ENCODE data around the gene TRPM5. TPM values are rescaled to one million over a fixed set of nuclear protein-coding genes. Genes with fewer than 3 reads are reported as not detected.

TRPM5 gene
- total and polyA plus RNA-seq, 5 experiments from 2014 or later: 0.60 to 0.69 TPM; not detected in 3

DNA sequence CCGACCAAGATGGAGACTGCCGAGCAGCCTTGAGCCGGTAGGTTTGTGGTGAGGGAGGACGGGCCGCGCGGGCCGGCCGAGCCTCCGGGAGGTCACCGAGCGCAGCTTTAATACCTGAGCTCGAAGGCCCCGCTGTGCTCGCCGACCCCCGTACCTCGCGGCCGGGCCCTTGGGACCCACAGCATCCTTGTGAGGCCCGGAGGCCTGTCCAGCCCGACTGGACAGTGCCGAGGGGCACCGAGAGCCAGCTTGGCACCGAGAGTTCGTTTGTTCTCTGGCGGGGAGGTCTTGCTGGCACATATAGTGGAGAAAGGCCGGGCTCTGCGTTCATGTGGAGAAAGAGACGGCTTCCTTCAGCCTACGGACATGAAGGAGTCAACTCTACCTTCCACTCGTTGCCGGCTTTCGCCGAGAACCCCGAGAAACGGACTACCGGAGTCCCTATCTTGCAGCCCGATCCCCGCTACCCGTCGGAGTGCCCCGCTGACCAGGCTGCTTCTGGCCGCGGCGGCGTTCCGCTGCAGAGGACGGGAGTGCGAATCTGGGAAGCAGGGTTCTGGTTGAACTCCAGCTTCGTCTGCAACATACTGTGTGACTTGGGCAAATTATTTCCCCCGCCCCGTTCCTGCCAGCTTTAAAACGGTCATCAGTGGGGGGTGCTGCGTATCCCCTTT is 43.4 kb downstream of the TRPM5 start:
- Mint-ChIP-seq H3K27me3 (no peaks in the 10 kb centered on the region), H3K9me3 (no peaks in the 10 kb centered on the region), H3K4me3 (peak overlapping the region; percentile 85 to 97 (median 92)), H3K27ac (peak overlapping the region; percentile 87 to 98 (median 95)), H3K4me1 (peaks cover 5 to 25% (median 18%) of the 10 kb centered on the region in 4 donors), H3K36me3 (peaks cover 0 to 28% (median 0%) of the 10 kb centered on the region in 3 donors)
- no peak for ATAC-seq
- POLR2A ChIA-PET: interaction anchor here (0.6 to 8.2 kb wide), 20 partner anchors 14 to 1091 kb away, joined by 3 to 113 read pairs (median 4); partner anchors contain the start of genes C11orf21, CD81, KCNQ1 and PHLDA2
- DNase-seq: no peak

DNA sequence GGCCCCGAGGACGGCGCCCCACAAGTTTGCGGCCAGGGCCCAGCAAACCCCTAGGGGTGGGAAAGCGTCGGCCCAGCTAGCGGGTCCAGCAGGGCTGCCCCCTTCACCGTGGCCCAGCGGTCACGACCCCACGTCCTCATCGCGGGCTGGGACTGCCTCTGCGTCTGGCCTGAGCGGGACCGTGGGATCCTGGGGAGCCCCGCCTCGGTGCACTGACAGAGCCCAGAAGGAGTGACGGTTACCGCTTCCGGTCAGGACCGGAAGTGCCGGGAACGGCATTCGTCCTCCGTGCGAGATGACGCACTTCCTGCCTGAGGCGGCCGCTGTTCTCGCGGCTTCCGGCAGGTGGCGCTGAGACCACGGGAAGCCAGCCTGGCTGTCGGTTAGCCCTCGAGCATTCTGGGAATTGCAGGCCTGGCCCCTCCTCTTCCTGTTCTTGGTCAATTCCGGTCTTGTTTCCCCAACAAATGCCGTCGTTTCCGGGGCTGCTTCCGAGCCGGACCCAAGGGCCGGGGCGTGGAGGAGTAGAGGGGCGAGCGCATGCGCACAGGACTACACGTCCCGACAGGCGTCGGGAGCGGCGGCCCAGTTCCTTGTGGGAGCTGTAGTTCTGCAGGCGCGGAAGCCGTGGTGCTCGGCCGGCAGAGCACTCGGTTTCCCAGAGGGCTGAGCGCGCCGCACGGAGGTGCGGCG is 44.1 kb downstream of the TRPM5 start, which contains the start of gene TSSC4:
TSSC4 (plus strand) TSS at position 682 of the 693 bp plus-strand sequence. CDS start 1,884 bp downstream, outside the sequence.
- POLR2A ChIA-PET: interaction anchor here (0.6 to 8.2 kb wide), 20 partner anchors 13 to 1091 kb away, joined by 3 to 113 read pairs (median 4); partner anchors contain the start of genes C11orf21, CD81, KCNQ1 and PHLDA2
- no peaks in the 10 kb centered on the region for H3K9me3 Mint-ChIP-seq
- peak within 1 kb of the TSS; percentile 91 to 98 (median 95) for H3K27ac Mint-ChIP-seq
- H3K4me1 Mint-ChIP-seq: peaks cover 5 to 25% (median 18%) of the 10 kb centered on the region in 4 donors
- no peaks in the 10 kb centered on the region for H3K27me3 Mint-ChIP-seq
- H3K36me3 Mint-ChIP-seq: peaks cover 0 to 28% (median 0%) of the 10 kb centered on the region in 3 donors
- H3K4me3 Mint-ChIP-seq: peak within 1 kb of the TSS; percentile 85 to 97 (median 92)
- DNase-seq (peak; percentile 99 to 100 (median 100)), ATAC-seq (peak; percentile 85 to 89)

GRCh38 chr11:2399488-2400068 is 44.7 kb downstream of the TRPM5 start:
- Mint-ChIP-seq H3K9me3 (no peaks in the 10 kb centered on the region), H3K4me3 (peak overlapping the region; percentile 77 to 97 (median 92)), H3K27me3 (no peaks in the 10 kb centered on the region), H3K4me1 (peaks cover 5 to 25% (median 20%) of the 10 kb centered on the region in 4 donors), H3K36me3 (peaks cover 0 to 28% (median 0%) of the 10 kb centered on the region in 3 donors), H3K27ac (peak overlapping the region; percentile 91 to 98 (median 95))
- DNase-seq: peak in 2 of 10 donors; percentile 31 to 44
- ATAC-seq: peak; percentile 9 to 19
- POLR2A ChIA-PET: interaction anchor here (1.1 to 8.2 kb wide), 9 partner anchors 12 to 1090 kb away, joined by 4 to 113 read pairs (median 6); partner anchors contain the start of genes C11orf21, CD81, TOLLIP and TSPAN32

DNA sequence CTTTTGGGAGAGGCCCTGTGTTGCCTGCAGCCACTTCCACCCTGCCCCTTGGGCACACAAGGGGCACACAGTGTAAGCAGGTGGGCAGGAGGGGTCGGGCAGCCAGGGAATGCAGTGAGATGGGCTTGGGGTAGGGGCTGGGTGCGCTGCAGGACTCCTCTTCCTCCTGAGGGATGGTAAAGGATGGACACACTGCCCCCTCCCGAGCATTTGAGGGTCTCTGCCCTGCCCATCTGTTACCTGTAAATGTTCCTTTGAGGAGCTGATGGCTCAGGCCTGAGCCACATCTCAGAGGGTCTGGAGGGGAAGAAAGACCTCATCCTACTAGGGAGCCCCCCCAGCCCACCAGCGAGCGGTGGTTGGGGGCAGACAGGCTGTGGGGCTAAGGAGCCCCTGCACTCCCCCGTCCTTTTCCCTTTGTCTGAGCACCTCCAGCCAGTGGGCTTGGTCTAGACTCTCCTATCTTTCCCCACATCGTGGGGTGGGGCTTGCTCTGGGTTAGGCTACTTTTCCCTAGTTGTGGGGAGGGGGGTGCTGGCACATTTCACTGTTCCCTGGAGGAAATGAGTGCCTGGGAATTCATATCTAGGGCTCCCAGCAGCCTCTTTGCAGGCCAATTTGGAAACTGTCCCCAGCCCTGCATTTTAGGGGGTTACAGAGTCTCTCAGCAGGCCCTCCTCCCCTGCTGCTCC is 45.5 kb downstream of the TRPM5 start:
- Mint-ChIP-seq H3K27me3 (no peaks in the 10 kb centered on the region), H3K9me3 (no peaks in the 10 kb centered on the region), H3K4me1 (peaks cover 5 to 31% (median 20%) of the 10 kb centered on the region in 4 donors), H3K36me3 (peaks cover 0 to 27% (median 0%) of the 10 kb centered on the region in 3 donors), H3K4me3 (peak overlapping the region; percentile 77 to 97 (median 92)), H3K27ac (peak overlapping the region; percentile 91 to 98 (median 95))
- ATAC-seq (no peak), DNase-seq (no peak)
- POLR2A ChIA-PET: interaction anchor here (0.7 to 8.2 kb wide), 3 partner anchors 21 to 96 kb away, joined by 3 to 113 read pairs (median 17); partner anchors contain the start of genes C11orf21, CD81 and TSPAN32

DNA sequence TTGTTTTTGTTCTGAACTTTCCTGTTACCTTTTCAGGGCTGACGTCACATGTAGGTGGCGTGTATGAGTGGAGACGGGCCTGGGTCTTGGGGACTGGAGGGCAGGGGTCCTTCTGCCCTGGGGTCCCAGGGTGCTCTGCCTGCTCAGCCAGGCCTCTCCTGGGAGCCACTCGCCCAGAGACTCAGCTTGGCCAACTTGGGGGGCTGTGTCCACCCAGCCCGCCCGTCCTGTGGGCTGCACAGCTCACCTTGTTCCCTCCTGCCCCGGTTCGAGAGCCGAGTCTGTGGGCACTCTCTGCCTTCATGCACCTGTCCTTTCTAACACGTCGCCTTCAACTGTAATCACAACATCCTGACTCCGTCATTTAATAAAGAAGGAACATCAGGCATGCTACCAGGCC is 47.3 kb downstream of the TRPM5 start:
- POLR2A ChIA-PET: interaction anchor here (1.4 kb wide), 1 partner anchor 94 kb away, joined by 3 read pairs; no protein-coding TSS in a partner anchor
- DNase-seq: no peak
- no peaks in the 10 kb centered on the region for H3K9me3 Mint-ChIP-seq
- H3K4me3 Mint-ChIP-seq: no peak overlapping the region
- H3K4me1 Mint-ChIP-seq: peaks cover 5 to 29% (median 17%) of the 10 kb centered on the region in 4 donors
- no peak for ATAC-seq
- H3K27ac Mint-ChIP-seq: peak overlapping the region in 2 of 10 donors; percentile 43 to 63
- H3K36me3 Mint-ChIP-seq: peaks cover 0 to 14% (median 0%) of the 10 kb centered on the region in 3 donors
- no peaks in the 10 kb centered on the region for H3K27me3 Mint-ChIP-seq

GRCh38 chr11:2396471-2396870 is 47.8 kb downstream of the TRPM5 start:
- ATAC-seq (no peak), DNase-seq (no peak)
- Mint-ChIP-seq H3K27ac (peak overlapping the region in 1 of 10 donors; percentile 74), H3K36me3 (peaks cover 0 to 14% (median 0%) of the 10 kb centered on the region in 3 donors), H3K4me3 (no peak overlapping the region), H3K27me3 (no peaks in the 10 kb centered on the region), H3K9me3 (no peaks in the 10 kb centered on the region), H3K4me1 (peaks cover 4 to 27% (median 13%) of the 10 kb centered on the region in 4 donors)
- POLR2A ChIA-PET: interaction anchor here (0.6 kb wide), 1 partner anchor 99 kb away, joined by 3 read pairs; no protein-coding TSS in a partner anchor

GRCh38 chr11:2395856-2396255 is 48.5 kb downstream of the TRPM5 start:
- POLR2A ChIA-PET: interaction anchor here (0.6 kb wide), 1 partner anchor 98 kb away, joined by 3 read pairs; no protein-coding TSS in a partner anchor
- H3K36me3 Mint-ChIP-seq: peaks cover 0 to 14% (median 0%) of the 10 kb centered on the region in 3 donors
- H3K27me3 Mint-ChIP-seq: no peaks in the 10 kb centered on the region
- H3K27ac Mint-ChIP-seq: peak overlapping the region in 1 of 10 donors; percentile 65
- no peaks in the 10 kb centered on the region for H3K9me3 Mint-ChIP-seq
- peaks cover 2 to 24% (median 9%) of the 10 kb centered on the region in 4 donors for H3K4me1 Mint-ChIP-seq
- no peak for DNase-seq
- no peak overlapping the region for H3K4me3 Mint-ChIP-seq
- ATAC-seq: no peak

GRCh38 chr11:2395211-2395730 is 49.0 kb downstream of the TRPM5 start:
- H3K4me1 Mint-ChIP-seq: peaks cover 4 to 27% (median 12%) of the 10 kb centered on the region in 4 donors

GRCh38 chr11:2394818-2395105 is 49.6 kb downstream of the TRPM5 start:
- POLR2A ChIA-PET: no interaction called here
- no peak for ATAC-seq
- DNase-seq: no peak
- Mint-ChIP-seq H3K4me3 (no peak overlapping the region), H3K27me3 (no peaks in the 10 kb centered on the region), H3K27ac (peak overlapping the region in 2 of 10 donors; percentile 11 to 62), H3K36me3 (peaks cover 0 to 18% (median 0%) of the 10 kb centered on the region in 3 donors), H3K4me1 (peaks cover 5 to 30% (median 14%) of the 10 kb centered on the region in 4 donors), H3K9me3 (no peaks in the 10 kb centered on the region)

More at GRCh38 chr11:2395211-2395730, 49.0 kb downstream of the TRPM5 start:
- Mint-ChIP-seq H3K27me3 (no peaks in the 10 kb centered on the region), H3K36me3 (peaks cover 0 to 17% (median 0%) of the 10 kb centered on the region in 3 donors), H3K27ac (peak overlapping the region in 1 of 10 donors; percentile 65), H3K9me3 (no peaks in the 10 kb centered on the region), H3K4me3 (no peak overlapping the region)
- no peak for ATAC-seq
- POLR2A ChIA-PET: no interaction called here
- DNase-seq: no peak

Measured in naive thymus-derived CD8-positive, alpha-beta T cell (primary cell).